GM21360 (cell line): ENCODE measurements around the gene CHAC2.
"Not testable (repeated sequence)": the region's sequence is repeated elsewhere in the genome, so short reads cannot be mapped to it uniquely, and the experiment has no call there.

Source experiments
- ATAC-seq: cut with Tn5 transposase; IDR thresholded peaks from one replicate; pipeline ENCODE4 v1.9.1; 2021; ENCODE audit warnings: mild to moderate bottlenecking, moderate library complexity; ENCODE audit not compliant: unreplicated experiment

Gene CHAC2

GRCh38 chr2:53767405-53768241 is at the start of gene CHAC2:
CHAC2 (plus strand) TSS chr2:53767804; CDS start chr2:53767887, 83 bp downstream.
- peak; percentile 94 for ATAC-seq

- not testable (repeated sequence) for ATAC-seq
These were observed 46.7 kb upstream of the CHAC2 start for GRCh38 chr2:53720944-53721343.

DNA sequence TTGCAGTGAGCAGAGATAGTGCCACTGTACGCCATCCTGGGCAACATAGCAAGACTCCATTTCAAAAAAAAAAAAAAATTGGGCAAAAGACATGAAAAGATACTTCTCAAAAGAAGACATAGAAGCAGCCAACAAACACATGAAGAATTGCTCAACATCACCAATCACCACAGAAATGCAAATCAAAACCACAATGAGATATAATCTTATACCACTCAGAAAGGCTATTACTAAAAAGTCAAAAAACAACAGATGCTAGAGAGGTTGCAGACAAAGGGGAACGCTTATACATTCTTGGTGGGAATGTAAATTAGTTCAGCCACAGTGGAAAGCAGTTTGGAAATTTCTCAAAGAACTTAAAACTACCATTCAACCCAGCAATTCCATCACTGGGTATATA is 43.1 kb upstream of the CHAC2 start:
- ATAC-seq: no peak

- no peak for ATAC-seq
These were observed 41.9 kb upstream of the CHAC2 start for GRCh38 chr2:53725662-53726061.

DNA sequence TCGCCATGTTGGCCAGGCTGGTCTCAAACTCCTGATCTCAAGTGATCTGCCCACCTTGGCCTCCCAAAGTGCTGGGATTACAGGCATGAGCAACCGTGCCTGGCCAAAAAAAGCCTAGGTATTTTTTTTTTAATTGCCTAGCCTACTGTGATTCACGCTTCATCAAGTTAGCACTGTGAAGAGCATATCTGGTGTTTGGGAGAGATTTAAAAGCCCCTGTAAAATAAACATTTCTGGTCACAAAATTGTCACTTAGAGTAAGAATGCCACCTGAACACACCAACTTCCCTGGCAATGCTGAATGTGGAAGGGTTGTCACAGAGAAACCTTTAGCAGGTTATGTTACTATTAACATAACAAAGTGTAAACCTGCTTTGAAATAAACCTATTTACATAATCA is 39.7 kb upstream of the CHAC2 start:
- ATAC-seq: no peak

DNA sequence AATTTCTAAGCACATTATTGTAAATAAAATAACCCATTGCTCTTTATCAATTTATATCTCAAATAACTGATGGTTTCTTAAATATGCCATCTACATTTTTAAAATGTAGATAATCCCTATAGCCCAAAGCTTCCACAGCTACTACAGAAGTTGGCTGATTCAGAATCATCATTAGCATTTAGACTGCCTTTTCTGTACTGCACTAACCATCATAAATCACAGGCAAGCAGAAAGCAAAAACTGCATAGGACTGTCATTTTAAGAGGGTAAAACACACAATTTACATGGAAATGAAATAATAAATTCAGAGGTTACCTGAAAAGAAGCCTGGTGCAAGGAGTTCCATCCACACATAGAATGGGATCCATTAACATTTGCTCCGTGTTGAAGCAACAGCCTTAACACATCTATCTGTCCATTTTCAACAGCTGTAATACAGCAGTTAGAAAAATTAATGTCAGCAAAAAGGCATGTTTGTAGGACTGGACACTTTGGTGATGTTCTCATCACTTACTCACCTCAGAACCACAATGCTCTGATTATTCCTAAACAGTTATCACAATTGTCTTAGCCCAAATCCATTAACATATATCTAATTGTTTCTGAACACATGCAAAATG is 38.4 kb upstream of the CHAC2 start:
- ATAC-seq: no peak

GRCh38 chr2:53737091-53737490 is 30.5 kb upstream of the CHAC2 start:
- ATAC-seq: no peak

DNA sequence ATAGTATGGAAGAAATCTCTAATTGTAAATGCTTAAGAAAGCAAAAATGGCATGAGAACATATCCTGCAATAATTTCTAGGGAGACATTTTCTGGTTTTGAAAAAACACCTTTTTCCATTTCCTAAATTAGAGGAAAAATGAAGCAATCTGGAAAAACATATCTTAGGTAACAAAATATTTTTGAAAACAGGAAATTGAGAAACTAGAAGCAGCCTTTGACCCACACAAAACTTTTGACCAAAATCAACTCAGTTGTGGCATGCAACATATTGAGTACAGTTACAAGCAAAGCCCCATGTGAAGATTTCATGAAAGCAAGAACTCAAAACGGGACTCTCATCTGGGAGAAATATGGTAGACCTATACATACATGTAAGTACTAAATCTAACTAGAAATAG is 28.6 kb upstream of the CHAC2 start:
- no peak for ATAC-seq

GRCh38 chr2:53740170-53740569 is 27.4 kb upstream of the CHAC2 start:
- no peak for ATAC-seq

DNA sequence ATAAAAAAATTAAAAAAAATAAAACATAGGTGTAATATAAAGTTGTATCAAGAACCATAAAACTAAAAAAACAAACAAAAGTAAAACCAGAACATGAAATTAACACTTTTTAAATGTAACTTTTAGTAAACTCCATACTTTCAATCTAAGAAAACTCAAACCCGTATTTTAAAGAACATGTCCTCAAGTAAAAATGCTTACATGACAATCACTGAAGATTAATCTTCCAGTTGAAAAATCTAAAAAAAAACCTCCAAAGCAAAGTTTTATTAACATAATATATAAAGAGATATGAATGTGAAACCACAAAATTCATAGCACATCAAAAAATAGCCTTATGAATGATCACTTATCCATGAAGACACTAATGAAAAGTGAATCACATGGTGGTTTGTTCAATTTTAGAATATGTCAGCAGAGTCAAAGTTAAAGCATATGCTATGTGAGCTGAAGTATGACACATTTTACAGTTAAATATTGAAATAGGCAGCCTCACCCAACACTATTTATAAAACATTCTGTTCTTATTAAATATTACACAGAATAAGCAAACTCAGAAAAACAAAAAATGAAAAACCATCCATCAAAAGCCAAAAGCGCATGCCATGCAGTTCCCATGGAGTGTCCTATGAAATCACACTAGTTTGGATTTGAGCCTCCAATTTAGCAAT is 23.1 kb upstream of the CHAC2 start:
- ATAC-seq: no peak

DNA sequence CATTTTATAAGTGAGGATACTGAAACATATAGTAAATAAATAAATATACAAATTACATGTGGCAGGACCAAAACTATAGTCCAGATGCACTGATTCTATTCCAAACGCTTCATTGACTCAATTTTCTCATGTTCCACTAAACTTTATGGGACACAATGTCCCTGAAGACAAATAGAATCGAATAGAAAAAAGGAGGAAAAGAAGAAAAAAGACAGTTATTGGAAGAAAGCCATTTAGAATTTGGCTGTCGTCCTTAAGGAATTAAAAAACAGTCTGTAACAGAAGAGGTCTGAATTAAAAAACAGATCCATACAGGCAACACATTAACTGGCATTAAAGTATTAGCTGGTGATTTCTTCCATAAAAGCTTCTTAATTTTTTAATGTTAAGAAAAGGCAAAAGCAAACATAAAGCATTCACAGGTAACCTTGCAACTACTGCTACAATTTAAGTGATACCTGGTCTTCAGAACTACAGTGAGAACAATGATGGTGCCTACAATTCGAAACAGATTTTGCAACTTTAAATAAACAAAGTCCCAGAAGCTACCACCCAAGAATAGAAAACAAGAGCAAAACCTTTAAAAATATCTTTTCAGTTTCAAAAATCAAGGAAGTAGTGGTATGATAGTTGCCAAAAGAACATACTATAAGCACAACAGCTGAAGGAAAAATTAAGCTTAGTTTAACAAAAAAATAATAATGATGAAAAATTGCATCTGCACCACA is 17.4 kb upstream of the CHAC2 start:
- no peak for ATAC-seq

DNA sequence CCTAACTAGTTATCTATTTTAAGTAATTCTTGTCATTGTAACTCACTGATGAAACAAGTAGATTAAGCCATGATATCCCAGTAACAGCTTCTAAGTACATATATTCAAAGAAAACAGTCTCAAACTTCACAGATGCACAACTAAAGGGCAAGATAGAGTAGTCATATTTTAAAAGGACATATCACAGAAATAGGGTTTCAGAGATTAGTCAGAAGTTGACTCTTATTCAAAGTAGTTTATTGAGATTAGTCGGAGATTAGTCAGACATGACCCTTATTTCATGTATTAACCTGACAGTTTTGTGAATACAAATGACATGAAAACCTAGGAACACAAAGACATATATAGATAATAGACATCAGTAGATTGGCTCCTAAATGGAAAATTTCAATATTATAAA is 15.9 kb upstream of the CHAC2 start:
- peak; percentile 95 for ATAC-seq

- no peak for ATAC-seq
These were observed 15.2 kb upstream of the CHAC2 start for GRCh38 chr2:53752385-53752784.

DNA sequence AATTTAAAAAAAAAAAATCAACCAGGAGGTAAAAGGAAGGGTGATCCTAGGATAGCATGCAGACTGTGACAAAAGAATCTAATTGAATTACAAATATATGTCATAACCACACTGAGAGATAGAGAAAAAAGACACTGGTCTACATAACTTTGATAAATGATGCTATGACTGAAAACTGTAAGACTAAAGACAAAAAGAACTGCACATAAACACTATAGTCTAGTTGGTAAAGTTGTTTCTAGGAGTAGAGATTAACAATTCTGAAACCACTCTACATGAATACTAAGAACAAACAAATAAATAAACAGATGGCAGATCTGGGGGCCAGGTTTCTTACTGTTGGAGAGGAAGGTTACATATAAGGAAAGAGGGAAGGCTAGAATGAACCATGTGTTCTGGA is 14.6 kb upstream of the CHAC2 start:
- ATAC-seq: no peak

GRCh38 chr2:53755121-53755520 is 12.5 kb upstream of the CHAC2 start:
- no peak for ATAC-seq

DNA sequence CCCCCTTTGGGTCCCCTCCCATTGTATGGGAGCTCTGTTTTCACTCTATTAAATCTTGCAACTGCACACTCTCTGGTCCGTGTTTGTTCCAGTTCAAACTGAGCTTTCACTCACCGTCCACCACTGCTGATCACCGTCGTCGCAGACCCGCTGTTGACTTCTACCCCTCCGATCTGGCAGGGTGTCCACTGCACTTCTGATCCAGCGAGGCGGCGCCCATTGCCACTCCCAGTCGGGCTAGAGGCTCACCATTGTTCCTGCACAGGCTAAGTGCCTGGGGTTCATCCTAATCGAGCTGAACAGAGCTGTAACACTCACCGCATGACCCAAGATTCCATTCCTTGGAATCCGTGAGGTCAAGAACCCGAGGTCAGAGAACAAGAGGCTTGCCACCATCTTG is 11.0 kb upstream of the CHAC2 start:
- no peak for ATAC-seq

DNA sequence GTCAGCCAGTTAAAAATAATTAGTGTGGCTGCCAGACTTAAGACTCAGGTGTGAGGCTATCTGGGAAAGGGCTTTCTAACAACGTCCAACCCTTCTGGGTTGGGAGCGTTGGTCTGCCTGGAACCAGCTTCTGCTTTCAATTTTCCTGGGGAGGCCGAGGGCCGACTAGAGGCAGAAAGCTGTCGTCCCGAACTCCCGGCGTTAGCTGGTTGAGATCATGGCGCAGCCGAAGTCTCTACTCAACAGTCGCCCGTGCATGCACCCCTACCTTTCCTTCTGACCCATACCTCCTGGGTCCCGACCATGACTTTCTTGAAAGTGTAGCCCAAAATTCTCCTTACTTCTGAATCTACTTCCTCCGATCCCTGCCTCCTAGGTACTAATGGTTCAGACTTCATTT is 10.4 kb upstream of the CHAC2 start:
- not testable (repeated sequence) for ATAC-seq

DNA sequence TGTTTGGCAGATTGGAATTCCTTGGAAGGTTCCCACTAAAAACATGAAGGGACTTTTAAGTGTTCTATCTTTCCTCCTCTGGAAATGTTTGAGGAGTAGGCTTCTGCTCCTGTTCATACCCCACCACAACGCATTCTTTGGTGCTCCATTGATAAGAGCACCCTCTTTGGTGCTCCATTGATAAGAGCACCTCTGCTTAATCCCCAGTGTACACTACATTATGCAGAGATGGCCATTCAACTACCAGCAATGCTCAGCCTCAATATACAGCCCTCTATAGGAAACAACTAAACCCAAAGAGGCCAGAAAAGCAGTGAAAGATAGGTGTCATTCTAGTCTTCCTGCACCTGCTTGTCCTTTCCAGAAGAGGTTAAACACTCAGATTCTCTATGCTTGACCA is 1.8 kb upstream of the CHAC2 start:
- ATAC-seq: no peak

- peak; percentile 36 for ATAC-seq
These were observed 588 bp downstream of the CHAC2 start for GRCh38 chr2:53768242-53768542.

DNA sequence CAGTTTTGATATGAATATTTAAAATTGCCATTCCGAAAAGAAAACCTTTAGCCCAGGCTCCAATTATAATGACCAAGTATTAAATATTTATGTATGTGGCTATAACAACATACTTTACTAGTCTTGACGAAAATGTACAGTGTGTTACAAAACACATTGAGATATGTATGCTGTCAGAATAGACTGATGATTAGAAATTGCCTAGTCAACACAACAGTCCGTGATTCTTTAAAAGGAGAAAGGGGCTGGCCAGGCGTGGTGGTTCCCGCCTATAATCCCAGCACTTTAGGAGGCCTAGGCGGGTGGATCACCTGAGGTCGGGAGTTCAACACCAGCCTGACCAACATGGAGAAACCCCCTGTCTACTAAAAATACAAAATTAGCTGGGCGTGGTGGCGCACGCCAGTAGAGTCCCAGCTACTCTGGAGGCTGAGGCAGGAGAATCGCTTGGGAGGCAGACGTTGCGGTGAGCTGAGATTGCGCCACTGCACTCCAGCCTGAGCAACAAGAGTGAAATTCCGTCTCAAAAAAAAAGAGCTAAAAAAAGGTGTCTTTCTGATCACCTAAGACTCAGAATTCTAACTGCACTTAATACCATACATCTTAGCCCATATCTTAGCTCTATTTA is 1.8 kb downstream of the CHAC2 start:
- ATAC-seq: no peak

- no peak for ATAC-seq
These were observed 2.7 kb downstream of the CHAC2 start for GRCh38 chr2:53770264-53770663.
